GM19240 (cell line): Measurements from ENCODE around the gene SAMD3.
"Not testable (repeated sequence)": the region's sequence is repeated elsewhere in the genome, so short reads cannot be mapped to it uniquely, and the experiment has no call there.

Experiments
- DNase-seq: peaks from one replicate; pipeline ENCODE4 v3.0.0; 2011; ENCODE audit warnings: low spot score; ENCODE audit not compliant: insufficient read length

SAMD3 gene

GRCh38 chr6:130212215-130212874 is 10.4 kb downstream of the SAMD3 start:
- no peak for DNase-seq

DNA sequence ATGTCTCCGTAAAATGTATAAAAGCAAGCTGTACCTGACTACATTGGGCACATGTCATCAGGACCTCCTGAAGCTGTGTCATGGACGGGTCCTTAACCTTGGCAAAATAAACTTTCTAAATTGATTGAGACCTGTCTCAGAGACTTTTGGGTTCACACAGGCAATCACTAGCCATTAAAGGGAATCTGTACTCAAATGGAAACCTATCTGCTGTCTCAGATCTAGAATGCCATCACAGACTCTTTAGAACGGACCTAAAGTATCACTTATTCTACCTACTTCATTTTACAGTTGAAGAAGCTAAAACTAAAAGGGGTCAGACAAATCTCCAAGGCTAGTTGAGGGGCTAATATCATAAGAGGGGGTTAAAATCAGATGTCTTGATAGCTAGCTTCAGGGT is 11.1 kb downstream of the SAMD3 start:
- DNase-seq, result no peak

DNA sequence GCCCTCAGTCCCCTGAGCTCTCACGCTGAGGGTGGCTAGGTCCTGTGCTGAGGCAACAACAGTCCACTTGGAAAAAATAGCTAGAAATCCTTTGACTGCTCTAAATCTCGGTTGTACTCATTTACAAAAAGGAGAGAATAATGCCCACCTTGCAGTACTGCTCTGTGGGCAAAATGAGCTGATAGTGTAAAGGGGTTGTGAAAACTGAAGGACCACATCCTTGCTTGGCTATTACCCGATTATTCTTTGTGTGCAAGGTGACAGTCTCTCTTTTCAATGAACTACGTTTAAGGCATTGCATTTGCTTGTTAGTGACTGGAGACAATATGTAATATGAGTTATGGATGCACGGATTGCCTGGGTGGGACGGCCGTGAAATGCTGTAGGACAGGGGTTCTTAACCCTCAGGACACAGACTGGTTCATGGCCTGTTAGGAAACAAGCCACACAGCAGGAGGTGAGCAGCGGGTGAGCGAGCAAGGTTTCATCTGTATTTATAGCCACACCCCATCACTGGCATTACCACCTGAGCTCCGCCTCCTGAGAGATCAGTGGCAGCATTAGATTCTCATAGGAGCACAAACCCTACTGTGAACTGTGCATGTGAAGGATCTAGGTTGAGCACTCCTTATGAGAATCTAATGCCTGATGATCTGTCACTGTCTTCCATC is 14.6 kb downstream of the SAMD3 start:
- no peak for DNase-seq

GRCh38 chr6:130206479-130206878 is 16.3 kb downstream of the SAMD3 start:
- no peak for DNase-seq

- DNase-seq, result no peak
Measured at GRCh38 chr6:130204322-130204721, 18.4 kb downstream of the SAMD3 start.

GRCh38 chr6:130203370-130203769 is 19.4 kb downstream of the SAMD3 start:
- no peak for DNase-seq

DNA sequence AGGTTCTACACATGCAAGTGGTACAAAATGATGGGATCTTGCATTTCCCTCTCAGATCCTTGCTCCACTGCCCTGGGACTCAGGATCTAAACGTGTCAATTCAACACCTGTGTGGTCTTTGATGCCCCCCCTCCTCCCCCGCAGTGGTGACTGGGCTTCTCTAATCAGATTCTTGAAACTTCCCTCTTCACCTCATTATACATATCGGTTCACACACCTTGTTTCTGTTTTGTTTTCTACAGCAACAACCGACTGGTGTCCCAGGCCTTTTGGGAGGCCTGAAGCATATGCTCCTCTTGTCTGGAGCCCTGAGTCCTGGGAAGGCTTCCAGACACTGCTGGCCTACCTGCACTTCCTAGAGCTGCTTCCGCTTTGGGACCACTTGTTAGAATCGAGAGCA is 20.0 kb downstream of the SAMD3 start:
- DNase-seq, result no peak

GRCh38 chr6:130200020-130200419 is 22.7 kb downstream of the SAMD3 start:
- DNase-seq, result no peak

DNA sequence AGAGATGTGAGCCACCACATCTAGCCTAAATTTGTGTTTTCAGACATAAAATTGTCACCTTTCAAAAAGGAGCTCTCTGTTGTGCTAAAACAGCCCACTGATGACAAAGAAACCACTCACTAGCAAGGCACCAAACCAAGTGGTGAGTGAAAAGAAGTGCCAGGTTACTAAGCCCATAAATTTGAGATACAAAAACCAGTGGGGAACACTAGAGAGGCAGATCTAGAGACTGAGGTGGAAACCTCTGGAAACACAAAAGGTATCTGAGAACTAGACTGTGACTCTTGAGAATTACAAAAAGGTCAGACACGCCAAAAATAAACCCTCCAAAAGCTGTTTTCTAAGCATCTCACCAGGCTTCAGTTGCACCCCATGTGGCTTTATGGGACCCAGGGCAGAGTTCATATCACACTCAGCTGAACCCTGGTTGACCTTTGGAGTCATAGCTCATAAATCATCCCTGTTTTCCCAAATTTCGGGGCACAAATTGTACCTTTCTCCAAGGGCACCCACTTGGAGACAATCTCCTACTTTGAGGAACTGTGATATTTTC is 24.2 kb downstream of the SAMD3 start:
- no peak for DNase-seq

- not testable (repeated sequence) for DNase-seq
Measured at GRCh38 chr6:130197816-130198482, 24.8 kb downstream of the SAMD3 start.

DNA sequence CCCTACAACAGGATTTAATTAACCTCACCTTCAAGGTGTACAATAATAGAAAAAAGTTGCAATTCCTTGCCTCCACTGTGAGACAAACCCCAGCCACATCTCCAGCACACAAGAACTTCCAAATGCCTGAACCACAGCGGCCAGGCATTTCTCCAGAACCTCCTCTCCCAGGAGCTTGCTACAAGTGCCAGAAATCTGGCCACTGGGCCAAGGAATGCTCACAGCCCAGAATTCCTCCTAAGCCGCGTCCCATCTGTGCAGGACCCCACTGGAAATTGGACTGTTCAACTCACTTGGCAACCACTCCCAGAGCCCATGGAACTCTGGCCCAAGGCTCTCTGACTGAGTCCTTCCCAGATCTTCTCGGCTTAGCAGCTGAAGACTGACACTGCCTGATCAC is 28.3 kb downstream of the SAMD3 start:
- not testable (repeated sequence) for DNase-seq

- DNase-seq, result no peak
Measured at GRCh38 chr6:130190701-130191690, 31.8 kb downstream of the SAMD3 start.

DNA sequence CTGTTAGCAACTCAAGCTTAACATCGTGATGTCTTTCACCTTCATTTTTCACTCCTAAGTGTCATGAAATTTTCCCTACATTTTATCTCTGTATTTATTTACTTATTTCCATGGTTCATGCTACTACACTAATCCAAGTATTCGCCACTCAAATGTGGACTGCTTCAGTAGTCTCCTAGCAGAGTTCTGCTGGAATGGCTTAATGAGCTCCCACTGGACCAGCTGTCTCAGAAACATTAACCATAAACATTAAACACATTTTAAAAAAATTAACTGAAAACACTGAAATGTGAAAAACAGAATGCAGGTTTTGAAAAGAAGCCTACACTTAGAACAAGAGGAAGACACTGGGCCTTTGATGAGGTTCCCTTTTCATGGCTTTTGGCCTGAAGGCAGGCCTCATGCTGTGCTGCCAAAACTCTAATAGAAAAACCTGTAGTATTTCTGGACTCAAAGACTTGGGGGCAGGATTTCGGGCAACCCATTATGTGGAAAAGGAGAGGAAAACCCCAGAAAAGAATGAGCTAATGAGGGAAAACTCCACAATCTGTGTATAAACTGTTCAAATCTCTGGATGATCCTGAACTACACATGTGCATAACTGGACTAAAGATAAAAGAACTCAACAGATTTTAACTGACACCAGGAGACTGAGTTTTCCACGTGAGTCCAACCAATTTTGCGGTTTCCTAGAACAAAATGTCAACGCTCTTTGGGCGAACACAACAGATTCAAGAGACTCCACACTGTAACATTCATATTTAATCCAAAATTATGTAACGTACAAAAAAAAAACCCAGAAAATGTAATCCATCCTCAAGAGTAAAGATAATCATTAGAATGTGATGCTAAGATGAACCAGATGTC is 33.0 kb downstream of the SAMD3 start:
- no peak for DNase-seq

DNA sequence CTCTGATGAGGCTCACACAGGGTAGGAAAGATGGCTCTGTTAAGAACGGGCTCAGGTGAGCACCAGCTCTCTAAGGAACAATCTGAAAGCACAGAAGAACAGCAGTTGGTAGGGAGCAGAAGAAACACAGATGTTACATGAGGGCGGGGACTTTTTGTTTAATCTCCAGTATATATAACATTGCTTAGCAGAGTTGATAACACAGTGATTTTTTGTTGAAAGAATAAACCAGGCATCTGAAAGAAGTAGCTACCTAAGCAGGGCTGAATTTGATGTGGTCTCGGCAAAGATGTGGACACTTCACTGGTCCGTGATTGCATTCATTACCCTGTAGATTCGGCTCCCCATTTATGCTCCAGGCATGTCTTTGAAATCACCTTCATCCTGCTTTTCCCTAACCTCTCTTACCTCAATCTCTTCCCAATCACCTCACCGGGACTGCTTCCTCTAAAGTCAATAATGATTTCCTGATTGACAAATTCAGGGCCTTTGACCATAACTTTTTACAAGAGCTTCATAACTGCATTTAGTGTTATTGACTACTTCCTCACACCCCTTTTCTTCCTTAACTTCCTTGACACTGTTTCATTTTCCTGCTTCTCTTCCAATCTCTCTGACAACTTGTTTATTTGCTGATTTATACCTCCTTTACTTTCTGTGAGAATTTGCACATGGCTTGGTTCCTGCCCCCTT is 34.4 kb downstream of the SAMD3 start:
- DNase-seq, result no peak

DNA sequence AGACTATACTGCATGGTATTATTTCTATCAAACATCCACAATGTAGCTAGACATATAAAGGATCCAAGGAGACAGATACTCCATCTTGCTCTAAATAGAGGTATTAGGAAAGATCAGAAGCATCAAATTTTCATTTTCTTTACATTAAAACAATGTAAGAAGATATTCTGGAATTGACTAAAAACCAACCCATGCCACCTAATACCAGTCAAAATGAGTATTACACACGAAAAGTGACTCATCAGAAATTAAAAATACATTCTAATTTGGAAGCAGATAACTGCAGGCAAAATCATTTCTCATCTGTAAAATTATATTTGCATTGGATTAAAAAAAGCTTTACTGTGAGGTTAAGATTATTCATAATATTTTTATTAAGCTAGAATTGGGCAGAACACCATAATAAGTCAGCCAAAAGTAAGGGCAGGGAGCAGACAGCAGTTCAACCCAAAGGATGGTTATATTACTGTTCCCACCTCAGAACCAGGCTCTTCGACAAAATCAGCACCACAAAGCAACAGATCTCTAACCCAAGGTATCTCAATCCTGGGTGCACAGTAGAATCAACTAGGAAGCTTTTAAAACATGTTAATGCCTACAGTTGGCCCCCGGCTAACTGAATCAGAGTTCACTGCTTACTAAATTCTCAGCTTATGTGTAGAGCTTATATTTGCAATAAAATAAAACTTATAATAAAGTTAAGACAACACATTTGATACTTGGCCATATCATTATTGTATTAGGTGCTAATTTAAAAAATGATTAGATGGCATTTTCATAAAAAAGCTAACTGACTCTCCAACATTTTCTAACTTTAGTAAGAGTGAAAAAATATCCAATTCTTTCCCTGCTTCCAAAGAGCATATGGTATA is 35.2 kb downstream of the SAMD3 start:
- DNase-seq, result no peak

- DNase-seq, result no peak
Measured at GRCh38 chr6:130185658-130186057, 37.1 kb downstream of the SAMD3 start.

GRCh38 chr6:130183271-130184222 is 39.2 kb downstream of the SAMD3 start:
- DNase-seq, result no peak
